Activated gamma-delta T cell treated with Interleukin-2 at 50 U/mL for 16 hours (primary cell): Measurements from ENCODE around the gene MAP3K9.
A peak's percentile ranks its signal among the peaks of the same experiment; 100 is the strongest.
"Not testable (repeated sequence)": the region's sequence is repeated elsewhere in the genome, so short reads cannot be mapped to it uniquely, and the experiment has no call there.

Experiments used
- DNase-seq: peaks from one replicate; pipeline ENCODE4 v3.0.0-alpha.2; 2020

The MAP3K9 gene

DNA sequence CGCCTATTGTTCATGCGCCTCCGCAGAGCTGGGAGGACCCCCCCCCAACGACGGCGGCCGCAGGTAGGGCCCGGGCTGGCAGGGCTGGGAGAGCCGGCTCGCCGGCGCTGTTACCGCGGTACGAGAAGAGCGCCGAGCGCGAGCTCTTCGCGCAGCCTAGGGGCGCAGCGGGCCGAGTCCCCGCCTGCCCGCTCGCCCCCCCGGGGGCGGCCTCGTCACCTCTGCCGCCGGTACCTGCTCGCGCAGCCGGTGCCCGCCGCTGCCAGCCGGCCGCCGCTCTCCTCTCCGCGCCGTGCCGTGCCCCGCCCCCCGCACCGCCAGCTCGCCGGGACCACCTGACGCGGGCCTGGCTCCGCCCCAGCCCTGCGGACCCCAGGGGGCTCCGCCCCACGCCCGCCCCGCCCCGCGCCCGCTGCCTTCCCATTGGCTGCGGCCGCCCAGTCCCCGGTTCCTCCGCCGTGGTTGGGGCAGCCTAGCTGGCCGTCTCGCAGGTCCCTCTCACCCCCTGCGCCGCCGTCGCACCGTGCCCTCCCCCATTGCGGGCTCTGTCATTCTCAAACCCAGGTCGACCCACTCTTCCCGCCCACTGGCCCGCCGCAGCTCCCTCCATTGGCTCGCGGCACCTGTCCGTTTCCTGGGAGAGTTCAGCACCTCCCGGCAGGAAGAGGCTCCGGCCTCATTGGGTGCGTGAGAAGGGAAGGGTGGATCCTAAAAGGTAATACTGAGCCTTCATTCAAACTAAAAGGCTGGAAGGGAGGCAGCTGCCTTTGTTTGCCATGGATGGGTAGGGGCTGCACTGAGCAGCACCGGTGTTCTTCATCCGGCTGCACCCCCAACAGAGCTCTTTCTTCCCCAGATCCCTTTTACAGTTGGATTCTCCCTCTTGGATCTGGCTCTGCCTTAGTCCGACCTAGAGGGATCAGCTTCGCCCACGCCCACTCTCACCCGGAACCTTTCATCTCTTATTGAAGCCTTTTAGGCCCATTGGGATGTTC, at the start of gene MAP3K9:
MAP3K9 (minus strand) TSS at position 289 of the 995 bp plus-strand sequence. CDS start 342 bp downstream, outside the sequence.
- peak; percentile 87 for DNase-seq

DNA sequence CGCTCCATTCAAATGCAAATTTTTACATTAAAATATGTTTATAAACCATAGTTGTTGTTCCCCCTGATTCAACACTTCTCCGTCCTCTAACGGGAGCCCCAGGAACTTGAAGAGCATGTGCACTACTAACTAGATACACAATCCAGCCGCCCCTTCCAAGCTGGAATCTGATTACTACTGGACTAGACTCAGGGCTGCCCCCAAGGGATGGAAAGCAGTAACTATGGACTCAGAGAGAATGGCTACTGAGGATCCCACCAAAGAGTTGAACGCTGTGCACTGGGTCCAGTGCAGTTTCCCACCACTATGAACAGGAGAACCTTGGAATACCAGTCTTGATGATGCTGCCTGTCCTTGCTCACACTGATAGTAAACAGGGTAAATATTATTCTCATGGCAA, 49.3 kb upstream of the MAP3K9 start:
- no peak for DNase-seq

GRCh38 chr14:70857496-70857890, 48.2 kb upstream of the MAP3K9 start:
- DNase-seq: no peak

GRCh38 chr14:70856851-70857495, 47.7 kb upstream of the MAP3K9 start:
- no peak for DNase-seq

DNA sequence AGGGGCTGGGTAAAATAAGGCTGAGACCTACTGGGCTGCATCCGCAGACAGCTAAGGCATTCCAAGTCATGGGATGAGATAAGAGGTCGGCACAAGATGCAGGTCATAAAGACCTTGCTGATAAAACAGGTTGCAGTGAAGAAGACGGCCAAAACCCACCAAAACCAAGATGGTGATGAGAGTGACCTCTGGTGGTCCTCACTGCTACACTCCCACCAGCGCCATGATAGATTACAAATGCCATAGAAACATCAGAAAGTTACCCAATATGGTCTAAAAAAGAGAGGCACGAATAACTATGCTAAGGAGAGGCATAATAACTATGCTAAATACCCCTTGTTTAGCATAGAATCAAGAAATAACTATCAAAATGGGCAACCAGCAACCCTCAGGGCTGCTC, 46.2 kb upstream of the MAP3K9 start:
- no peak for DNase-seq

GRCh38 chr14:70853658-70854057, 44.3 kb upstream of the MAP3K9 start:
- not testable (repeated sequence) for DNase-seq

DNA sequence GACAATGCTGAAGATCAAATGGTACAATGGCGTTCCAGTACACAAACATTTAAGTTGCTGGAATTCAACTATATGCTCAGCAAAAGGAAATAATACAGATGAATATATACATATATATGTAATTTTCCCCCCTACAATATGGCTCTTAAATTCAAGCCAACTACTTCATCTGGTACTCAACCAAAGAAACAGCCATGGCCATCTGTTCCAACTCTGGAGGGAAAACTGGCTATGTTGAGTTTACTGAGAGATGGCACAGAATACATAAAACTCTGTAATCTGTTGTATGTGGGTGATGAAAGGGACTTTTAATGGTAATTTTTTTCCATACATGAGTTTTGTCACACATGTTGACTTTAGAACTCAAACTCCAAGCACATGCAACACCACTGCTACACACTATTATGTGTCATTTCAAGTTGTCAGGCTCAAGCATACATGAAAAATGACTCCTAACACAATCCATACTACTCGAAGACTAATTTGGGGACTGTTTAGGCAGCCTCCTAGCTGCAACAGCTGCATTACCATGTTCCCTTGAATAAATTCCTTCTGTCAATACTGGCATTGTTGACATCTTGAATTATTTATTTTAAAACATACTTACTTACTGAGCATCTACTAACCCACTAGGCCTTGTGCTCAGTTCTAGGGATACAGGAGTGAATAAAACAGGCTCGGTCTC, 38.2 kb upstream of the MAP3K9 start:
- DNase-seq: no peak

- no peak for DNase-seq
Measured at GRCh38 chr14:70845601-70846000, 36.3 kb upstream of the MAP3K9 start.

DNA sequence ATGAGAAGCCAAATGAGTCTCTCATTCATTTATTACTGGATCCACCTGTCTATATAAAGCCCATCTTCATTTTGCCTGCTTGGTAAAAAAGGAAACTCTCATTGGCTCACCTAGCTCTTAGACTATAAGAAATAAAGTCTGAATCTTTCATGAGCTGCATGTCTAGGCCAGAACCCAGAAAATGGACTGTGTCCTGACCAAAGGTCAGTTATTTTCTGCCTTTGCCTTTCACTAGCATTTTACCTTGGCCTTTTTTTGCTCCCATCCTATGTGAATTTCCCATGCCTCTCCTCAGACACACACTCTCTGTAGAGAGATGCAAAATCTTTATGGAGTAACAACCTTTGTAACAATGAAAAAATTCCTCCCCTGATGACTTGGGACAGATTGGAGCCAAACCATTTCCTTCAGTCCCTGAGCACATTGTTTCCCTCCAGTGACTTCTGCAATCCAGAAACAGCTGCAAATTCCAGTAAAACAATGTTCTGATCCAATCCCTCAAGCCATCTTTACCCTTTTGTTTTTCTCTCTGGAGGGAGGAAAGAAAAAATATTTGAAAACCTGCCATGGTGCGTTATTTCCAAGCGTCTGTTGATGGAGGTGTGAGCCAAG, 33.6 kb upstream of the MAP3K9 start:
- no peak for DNase-seq

DNA sequence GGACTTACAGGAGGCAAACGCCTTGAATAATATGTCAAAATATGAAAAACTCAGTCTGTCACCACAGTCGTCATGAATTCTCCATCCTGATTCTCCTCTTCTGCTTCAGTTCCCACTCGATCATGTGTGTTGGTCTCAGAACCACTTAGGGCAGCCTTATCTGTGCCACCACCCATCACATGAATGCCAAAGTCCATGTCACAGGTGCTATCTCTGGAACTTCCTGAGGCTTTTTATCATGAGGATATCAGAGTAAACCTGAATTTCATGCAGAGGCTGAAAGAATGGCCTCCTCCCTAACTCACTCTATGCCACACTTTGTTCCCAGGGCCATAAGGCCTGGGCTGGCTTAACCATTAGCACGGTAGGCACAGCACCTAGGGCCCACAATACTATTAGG, 28.8 kb upstream of the MAP3K9 start:
- no peak for DNase-seq

- DNase-seq: no peak
Measured at GRCh38 chr14:70836946-70837345, 27.6 kb upstream of the MAP3K9 start.

GRCh38 chr14:70833884-70834283, 24.6 kb upstream of the MAP3K9 start:
- no peak for DNase-seq

DNA sequence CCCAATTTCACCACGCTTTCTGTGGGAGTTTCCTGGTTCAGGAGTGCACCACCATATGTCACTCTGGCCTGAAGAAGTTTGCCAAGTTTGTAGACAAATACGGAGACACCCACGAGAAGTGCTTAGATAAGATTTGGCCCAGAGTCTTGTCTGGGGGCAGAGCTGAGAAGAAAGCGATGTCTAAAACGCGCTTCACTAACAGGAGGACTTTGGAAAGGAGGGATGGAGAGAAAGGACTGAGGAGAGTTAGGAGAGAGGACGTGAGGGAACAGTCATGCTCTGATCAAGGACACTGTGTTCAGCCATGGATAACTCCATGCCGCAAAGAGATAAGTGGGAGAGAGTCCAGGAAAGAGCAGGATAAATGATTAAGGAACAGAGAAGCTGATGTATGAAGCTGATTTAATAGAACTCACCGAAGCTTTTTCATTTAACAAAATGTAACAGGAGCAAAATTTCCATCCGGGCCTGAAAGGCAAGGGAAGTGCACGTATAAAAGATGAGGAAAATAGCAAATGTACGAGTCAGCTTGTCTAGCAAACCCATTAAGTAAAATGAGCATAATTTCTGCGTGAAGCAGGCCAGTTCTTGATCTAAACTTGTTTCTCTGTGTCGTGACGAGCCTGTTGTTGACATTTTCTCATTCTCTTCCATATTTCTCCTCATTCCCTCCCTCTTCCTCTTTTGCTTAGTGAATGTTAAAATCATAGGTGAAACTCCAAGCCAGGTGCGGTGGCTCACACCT, 23.4 kb upstream of the MAP3K9 start:
- no peak for DNase-seq

- DNase-seq: no peak
Measured at GRCh38 chr14:70830998-70831781, 21.9 kb upstream of the MAP3K9 start.

- DNase-seq: no peak
Measured at GRCh38 chr14:70828188-70828587, 18.9 kb upstream of the MAP3K9 start.

DNA sequence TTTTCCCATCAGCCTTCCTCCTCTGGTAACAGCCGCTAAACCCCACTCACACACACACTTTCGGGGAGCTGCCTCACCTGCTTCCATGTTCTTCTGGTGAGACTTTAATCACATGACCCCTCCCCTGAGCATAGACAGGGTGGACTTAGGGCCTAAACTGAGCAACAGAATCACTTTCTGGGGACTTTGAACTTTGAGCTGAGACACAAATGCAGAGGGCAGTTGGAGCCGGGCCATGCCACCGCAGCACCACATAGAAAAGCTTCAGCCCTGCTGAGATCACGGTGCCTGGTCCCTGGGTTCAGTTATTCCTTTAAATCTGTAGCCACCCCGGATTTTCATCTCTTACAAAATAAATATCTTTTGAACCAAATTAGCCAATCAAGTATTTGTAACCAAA, 18.4 kb upstream of the MAP3K9 start:
- DNase-seq: no peak

GRCh38 chr14:70827347-70827746, 18.0 kb upstream of the MAP3K9 start:
- no peak for DNase-seq

GRCh38 chr14:70823281-70823680, 14.0 kb upstream of the MAP3K9 start:
- DNase-seq: no peak

- DNase-seq: no peak
Measured at GRCh38 chr14:70822530-70823185, 13.3 kb upstream of the MAP3K9 start.

DNA sequence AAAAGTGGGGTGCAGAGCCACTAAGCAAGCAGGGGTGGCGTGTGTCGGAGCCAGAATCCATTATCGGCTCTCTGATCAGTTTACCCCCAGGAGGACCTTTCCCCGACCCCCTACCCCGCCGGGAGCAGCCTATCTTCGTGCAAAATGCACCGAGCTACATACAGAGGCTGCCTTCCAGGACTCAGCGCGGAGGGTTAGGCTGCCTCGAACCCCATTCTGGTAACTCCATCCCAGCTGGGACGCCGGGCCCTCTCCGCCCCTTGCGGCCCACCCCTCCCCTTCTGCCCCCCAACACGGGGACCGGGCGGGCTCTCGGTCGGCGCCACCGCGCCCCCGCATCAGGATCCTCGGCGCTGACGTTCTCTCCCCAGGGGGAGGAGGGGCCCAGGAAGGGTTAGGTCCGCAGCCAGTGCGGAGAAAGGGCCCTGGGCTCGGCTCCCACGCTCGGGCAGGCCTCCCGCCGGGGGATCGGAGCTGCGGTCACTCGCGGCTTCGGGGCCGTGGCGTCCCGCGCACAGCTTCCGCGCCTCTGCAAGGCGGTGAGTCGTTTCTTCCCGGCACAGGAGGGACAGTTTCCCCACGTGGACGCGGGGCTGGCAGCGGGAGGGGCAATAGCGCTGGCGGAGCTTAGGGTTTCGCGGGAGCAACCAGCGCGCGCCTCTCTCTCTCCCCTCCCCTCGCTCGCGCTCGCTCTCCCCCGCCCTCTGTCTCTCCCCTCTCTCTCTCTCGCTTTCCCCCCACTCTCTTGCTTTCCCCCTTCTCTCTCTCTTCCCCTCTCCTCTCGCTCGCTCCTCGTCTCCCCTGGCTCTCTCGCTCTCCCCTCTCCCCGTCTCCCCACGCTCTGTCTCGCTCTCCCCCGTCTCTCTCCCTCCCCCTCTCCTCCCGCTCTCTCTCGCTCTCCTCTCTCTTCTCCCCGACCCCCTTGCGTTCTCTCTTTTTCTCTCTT, 12.5 kb upstream of the MAP3K9 start:
- DNase-seq: peak; percentile 42
